GM10248 (cell line): Measurements from ENCODE around the gene ADGRA1.

Experiments used
- CTCF ChIA-PET: fragments of 300-600 bp; sonication (Branson Sonifier 250); formaldehyde crosslinking; extraction: SDS; loops from one replicate; lab custom pipeline; 2021; ENCODE audit warnings: antibody characterized with exemption; lab: Yijun Ruan, JAX
- POLR2A ChIA-PET: fragments of 350-650 bp; sonication (Branson Sonifier 250); formaldehyde crosslinking; extraction: SDS; loops from one replicate; lab custom pipeline; 2020; ENCODE audit warnings: antibody characterized with exemption; lab: Yijun Ruan, JAX
- DNase-seq: peaks from one replicate; pipeline ENCODE4 v3.0.0; 2012; ENCODE audit errors: extremely low spot score
- TF ChIP-seq, protein P1 (sequence below): IDR thresholded peaks from 2 replicates; pipeline ENCODE4 v1.5.1; 2012; ENCODE audit warnings: mild to moderate bottlenecking, low read depth; ENCODE audit errors: extremely low read depth, missing control alignments, control extremely low read depth

ADGRA1 gene

DNA sequence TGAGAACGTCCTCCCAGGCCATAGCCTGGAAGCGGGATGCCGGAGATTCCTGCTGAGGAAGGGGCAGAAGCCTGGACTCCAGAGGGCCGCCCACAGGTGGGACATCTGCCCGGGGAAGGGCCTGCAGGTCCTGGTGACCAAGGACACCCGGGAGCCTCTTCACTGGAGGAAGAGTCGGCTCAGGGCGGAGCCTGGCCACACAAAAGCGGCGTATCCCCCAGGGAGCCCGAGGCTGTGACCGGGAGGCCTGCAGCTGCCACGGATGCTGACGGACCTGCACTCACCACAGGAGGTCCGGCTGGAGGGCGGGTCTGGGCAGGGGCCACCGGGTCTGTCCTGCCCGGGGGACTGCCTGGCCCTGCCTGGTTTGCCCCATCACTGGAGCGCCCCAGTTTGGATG lies 15.5 kb upstream of the ADGRA1 start:
- CTCF ChIA-PET = no interaction called here

DNA sequence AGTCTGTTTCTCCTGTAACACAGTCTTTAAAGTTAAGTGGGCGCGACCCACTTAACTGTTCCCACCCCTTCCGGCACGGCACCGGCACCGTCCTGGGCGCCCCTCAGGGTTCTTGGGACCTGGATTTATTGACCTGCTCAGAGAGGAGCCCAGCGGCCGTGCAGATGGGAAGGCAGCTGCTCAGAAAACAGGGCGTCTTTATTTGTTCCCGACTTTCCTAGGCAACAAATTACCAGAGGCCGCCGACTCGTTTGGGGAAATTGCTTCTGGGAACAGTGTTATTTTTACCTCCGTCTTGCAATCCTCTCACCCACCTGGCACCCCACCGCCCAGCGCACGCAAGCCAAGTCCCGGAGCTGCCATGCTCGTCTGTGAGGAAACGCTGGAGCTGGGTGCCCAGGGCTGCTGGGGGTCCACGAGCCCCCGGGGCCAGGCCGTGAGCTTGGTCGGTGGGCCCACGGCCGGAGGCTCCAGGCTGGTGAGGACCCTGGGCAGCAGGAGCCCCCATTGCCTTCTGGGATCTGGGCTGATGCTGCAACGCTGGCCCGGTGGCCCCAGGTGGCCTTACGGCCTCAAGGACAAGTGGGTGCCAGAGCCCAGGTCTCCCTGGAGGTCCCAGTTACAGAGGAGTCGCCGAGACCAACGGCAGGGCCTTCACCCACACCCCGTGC lies 14.9 kb upstream of the ADGRA1 start:
- POLR2A ChIA-PET = no interaction called here
- no peak for DNase-seq
- CTCF ChIA-PET = no interaction called here
- TF ChIP-seq, protein P1, sequence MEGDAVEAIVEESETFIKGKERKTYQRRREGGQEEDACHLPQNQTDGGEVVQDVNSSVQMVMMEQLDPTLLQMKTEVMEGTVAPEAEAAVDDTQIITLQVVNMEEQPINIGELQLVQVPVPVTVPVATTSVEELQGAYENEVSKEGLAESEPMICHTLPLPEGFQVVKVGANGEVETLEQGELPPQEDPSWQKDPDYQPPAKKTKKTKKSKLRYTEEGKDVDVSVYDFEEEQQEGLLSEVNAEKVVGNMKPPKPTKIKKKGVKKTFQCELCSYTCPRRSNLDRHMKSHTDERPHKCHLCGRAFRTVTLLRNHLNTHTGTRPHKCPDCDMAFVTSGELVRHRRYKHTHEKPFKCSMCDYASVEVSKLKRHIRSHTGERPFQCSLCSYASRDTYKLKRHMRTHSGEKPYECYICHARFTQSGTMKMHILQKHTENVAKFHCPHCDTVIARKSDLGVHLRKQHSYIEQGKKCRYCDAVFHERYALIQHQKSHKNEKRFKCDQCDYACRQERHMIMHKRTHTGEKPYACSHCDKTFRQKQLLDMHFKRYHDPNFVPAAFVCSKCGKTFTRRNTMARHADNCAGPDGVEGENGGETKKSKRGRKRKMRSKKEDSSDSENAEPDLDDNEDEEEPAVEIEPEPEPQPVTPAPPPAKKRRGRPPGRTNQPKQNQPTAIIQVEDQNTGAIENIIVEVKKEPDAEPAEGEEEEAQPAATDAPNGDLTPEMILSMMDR = no peak

More for the DNA sequence above, 15.5 kb upstream of the ADGRA1 start:
- POLR2A ChIA-PET = no interaction called here
- TF ChIP-seq, protein P1 = no peak
- no peak for DNase-seq

DNA sequence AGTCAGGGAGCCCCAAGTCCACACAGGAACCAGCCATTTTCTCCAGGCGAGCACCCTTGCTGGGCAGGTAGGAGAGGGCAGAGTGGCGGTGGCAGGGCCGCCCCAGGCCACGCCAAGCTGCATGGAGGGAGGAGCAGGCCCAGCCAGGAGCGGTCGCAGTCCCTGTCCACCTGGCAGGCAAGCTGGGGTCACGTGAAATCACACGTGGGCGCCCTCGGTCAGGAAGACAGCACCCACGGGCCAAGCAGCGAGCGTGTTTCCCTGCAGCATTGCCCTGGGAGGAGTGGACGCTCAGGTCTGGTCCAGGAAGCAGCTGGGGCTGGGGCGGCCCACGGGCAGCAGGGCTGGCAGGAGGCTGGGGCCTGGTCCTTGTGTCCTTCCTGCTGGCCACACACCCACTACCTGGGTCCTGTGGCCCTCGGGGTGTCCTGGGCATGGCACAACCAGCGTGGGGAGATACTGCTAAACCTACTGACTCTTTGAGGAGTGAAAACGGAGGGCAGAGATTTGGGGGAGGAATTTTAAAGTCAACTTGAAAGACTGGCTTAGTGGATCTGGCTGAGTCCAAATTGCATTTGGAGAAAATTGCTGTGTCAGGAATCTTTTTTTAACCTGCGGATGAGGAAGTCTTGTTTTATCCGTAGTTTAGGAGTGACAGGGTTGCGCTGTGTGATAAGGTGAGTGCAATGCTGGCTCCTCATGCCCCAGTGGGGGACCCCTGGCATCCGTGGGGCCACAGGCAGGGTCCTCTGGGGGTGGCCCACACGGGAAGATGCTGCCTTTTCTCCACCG lies 12.2 kb upstream of the ADGRA1 start:
- CTCF ChIA-PET = no interaction called here
- TF ChIP-seq, protein P1 = no peak
- POLR2A ChIA-PET = no interaction called here
- DNase-seq = no peak

DNA sequence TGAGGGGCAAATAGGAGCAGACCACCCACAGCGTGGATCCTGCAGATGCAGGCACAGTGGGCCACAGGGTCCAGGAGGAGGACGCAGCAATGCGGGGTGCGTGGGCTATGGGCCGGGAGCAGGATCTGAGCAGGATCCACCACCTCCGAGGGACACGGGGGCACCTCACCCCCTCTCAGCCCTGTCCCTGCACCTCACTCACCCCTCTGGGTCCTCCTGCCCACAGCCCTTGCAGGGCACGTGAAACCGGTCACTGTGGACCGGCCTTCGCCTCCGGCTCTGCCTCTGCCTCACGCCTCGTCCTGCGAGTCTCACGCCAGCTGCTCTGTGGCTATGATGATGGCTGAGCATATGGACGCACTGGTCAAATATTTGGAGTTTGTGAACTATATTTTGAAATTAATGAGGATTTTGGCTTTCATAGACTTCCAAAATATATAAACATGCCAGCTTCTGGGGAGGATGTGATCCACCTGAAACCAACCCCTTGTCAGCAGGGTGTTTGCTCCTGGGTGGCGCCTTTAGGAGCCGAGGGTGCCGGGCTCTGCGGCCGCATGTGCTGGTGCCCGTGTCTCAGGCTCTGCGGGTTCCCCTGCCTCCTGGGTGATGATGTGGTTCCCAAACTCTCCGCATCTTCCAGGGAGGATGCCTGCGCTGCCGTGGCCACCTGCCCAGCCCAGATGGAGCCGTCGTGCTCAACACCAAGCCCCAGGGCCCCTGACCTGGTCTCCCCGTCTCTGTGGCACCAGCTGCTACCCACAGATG lies 11.3 kb upstream of the ADGRA1 start:
- CTCF ChIA-PET = no interaction called here
- POLR2A ChIA-PET = no interaction called here
- no peak for DNase-seq
- TF ChIP-seq, protein P1 = no peak

DNA sequence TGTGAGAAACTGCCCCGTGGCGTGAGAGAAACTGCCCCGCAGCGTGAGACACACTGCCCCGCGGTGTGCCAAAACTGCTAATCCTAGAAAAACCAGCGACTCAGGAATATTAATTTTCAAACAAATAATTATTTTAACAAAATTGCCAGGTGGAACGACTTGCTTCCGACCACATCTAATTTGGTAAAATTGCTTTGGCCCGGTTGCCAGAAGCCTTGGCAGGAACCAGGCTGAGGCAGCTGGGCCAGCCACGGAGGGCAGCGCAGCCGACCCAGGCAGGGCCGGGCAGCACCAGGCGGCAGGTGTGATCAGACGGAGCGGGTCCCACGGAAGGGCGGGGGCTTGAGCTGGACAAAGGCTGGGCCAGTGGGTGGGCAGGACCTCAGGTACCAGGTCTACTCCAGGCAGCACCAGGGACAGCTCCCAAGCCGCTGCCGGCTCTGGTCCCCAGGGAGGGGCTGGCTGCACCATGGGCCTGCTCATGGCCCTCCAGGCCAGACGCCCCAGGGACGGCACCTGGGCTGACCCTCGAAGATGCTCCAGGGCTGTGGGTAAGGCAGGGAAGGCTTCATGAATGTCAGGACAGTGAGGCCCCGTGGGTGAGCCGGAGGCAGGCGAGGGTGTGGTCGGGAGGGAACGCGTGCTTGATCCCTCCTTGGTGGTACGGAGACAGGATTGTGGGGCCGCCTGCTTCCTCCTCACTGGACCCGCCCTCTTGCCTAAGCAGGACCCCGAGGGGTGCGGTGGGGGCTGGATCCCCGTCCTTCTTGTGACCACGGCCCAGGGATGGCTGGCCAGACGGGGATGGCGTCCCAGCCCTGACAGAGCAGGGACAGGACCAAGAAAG lies 7.7 kb upstream of the ADGRA1 start:
- POLR2A ChIA-PET = no interaction called here
- no peak for DNase-seq
- CTCF ChIA-PET = no interaction called here
- TF ChIP-seq, protein P1 = no peak

DNA sequence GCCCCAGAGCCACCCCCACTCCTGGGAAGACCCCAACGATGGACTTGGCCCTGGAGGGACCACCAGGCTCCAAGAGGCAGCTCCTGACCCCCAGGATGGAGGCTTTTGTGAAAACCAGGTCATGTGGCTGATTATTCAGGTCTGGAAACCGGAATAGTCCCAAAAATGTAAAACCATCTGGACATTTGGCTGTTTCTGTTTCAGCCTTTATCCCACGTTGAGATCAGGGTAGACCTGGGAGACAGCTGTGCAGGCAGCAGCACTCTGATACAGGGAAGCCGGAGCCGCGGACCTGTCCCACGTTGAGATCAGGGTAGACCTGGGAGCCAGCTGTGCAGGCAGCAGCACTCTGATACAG lies 7.1 kb upstream of the ADGRA1 start:
- no peak for DNase-seq
- ChIA-PET CTCF (no interaction called here), POLR2A (no interaction called here)
- TF ChIP-seq, protein P1 = no peak
